Muscle layer of duodenum (tissue), 2 donors: ENCODE results near the gene SLC16A6.

Experiments
- H3K27ac ChIP-seq: one replicate; pipeline ENCODE4 v1.7.0; 2013; ENCODE audit warnings: mild to moderate bottlenecking, low read length
- H3K27me3 ChIP-seq: one replicate; pipeline ENCODE4 v1.7.0; 2013; ENCODE audit warnings: low read depth, mild to moderate bottlenecking, control low read depth, low read length
- H3K36me3 ChIP-seq, 2 donors: one replicate each; pipeline ENCODE4 v1.7.0; 2013; ENCODE audit warnings: low read length in 2 of 2, control low read depth in 1 of 2, mild to moderate bottlenecking in 1 of 2; ENCODE audit not compliant: insufficient read depth in 2 of 2, control insufficient read depth in 1 of 2
- H3K4me1 ChIP-seq, 2 donors: one replicate each; pipeline ENCODE4 v1.7.0; 2013; ENCODE audit warnings: low read length in 2 of 2, mild to moderate bottlenecking in 2 of 2, control low read depth in 1 of 2, moderate library complexity in 1 of 2; ENCODE audit not compliant: insufficient read depth in 2 of 2, control insufficient read depth in 1 of 2
- H3K4me3 ChIP-seq, 2 donors: one replicate each; pipeline ENCODE4 v1.7.0; 2013; ENCODE audit warnings: low read length in 2 of 2, low read depth in 1 of 2, mild to moderate bottlenecking in 1 of 2
- H3K9me3 ChIP-seq, 2 donors: one replicate each; pipeline ENCODE4 v1.7.0; 2013; ENCODE audit warnings: low read length in 2 of 2, control low read depth in 1 of 2, mild to moderate bottlenecking in 1 of 2; ENCODE audit not compliant: control insufficient read depth in 1 of 2
- donor health status: healthy.

Gene SLC16A6

DNA sequence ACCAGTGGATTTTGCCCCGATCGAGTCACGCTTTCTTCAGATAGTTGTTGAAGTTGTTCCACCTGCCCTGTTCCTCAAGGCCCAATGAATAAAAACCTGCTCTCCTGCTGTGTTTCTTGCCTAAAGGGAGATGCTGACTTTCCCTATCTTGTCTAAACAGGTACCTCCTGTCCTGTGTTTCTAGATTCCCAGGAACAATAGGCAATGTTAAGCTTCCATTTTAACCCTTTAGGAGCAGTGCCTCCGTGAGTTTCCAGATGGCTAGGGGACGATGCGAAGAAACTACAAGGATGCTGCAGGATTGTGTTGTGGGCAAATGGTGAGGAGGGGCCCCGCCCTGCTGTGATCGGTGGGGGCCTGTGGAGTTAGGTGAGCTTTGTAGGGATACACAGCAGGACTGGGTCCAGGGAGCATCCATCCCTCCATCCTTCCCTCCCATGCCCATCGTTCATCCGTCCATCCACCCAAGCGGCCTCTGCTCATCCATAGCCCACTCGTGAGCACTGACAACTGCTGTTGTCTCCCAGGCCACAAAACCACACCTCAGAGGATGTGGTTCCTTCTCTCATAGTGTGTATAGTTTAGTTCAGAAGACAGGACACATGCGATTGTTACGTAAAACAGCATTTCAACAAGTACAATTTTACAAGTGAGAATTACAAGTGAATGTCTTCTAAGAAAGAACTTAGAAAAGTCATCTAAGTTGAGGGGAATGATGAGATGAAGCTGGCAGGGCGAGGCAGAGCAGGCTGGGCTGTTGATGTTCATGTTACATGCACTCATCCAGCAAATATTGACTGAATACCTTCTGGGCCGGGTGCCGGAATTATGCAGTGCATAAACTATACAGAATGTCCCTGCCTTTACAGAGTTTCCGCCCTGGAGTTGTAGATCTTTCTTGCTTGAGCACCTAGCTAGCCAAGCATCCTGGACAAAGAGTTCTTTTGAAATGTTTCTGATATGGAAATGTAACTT, 5.6 kb upstream of the SLC16A6 start:
- H3K27me3 ChIP-seq = peaks cover 14% of the 10 kb centered on the region
- H3K4me1 ChIP-seq = peaks cover 5 to 12% of the 10 kb centered on the region in 2 donors
- no peaks in the 10 kb centered on the region for H3K36me3 ChIP-seq
- H3K9me3 ChIP-seq = no peaks in the 10 kb centered on the region
- H3K27ac ChIP-seq = no peak overlapping the region
- no peak overlapping the region for H3K4me3 ChIP-seq

DNA sequence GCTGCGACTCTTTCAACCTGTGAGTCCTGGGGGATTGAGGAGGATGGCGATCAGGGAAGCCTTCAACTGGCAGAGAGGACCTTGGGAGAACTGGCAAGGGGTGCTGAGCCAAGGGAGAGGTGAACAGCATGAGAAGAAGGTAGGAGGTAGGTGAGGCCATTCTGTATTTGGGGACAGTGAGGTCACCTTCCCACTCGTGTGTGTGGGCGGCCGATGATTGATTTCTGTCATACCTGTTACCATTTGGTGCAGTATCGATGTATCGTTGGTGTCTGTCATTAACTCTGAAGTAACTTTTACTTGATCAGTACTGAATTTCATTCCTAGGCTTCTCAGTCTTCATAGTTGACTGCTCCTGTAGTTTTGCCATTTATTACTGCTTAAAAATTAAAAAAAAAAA, 4.2 kb upstream of the SLC16A6 start:
- H3K4me3 ChIP-seq = no peak overlapping the region
- H3K27ac ChIP-seq = no peak overlapping the region
- H3K9me3 ChIP-seq = no peaks in the 10 kb centered on the region
- no peaks in the 10 kb centered on the region for H3K36me3 ChIP-seq
- H3K4me1 ChIP-seq = peaks cover 5 to 21% of the 10 kb centered on the region in 2 donors
- H3K27me3 ChIP-seq = peaks cover 14% of the 10 kb centered on the region

DNA sequence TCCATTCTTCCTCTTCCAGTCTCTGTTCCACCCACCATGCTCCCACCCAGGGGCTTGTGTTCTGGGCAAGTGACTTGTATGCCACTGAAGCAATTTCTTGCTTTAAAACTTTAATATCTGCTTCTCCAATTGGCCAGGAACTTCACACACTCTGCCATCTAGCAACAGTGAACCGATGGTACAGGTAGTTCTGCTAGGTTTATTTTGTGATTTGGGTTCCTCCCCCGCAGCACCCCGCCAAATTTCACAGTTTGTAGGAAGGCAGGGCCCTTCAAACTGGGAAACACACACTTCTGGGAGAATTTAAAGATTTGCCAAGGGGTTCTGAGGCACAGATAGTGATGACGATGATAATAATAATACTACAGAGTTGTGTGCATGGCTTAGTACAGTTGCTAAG, 3.7 kb upstream of the SLC16A6 start:
- Histone ChIP-seq H3K4me3 (no peak overlapping the region), H3K36me3 (no peaks in the 10 kb centered on the region), H3K27ac (no peak overlapping the region), H3K4me1 (peaks cover 5 to 23% of the 10 kb centered on the region in 2 donors), H3K9me3 (no peaks in the 10 kb centered on the region), H3K27me3 (peaks cover 14% of the 10 kb centered on the region)

DNA sequence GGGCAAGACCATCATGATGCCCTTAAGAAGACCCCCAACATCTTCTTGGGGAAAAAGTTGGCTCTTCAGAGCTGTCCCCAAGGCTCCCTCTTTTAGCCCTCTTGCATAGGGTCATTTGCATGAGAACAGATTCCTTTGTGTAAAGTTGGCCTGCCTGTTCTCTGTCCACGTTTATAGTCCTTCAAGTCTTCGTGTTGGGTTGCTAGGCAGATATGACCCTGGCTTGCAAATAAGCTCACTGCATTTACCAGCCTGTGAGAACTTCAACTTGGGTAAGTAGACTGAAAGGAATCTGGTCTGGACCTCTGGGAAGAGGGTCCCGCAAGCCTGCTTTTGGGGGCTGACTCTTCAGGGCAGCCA, 3.2 kb upstream of the SLC16A6 start:
- H3K27me3 ChIP-seq = peaks cover 14% of the 10 kb centered on the region
- H3K36me3 ChIP-seq = no peaks in the 10 kb centered on the region
- no peak overlapping the region for H3K4me3 ChIP-seq
- H3K4me1 ChIP-seq = peaks cover 5 to 23% of the 10 kb centered on the region in 2 donors
- no peak overlapping the region for H3K27ac ChIP-seq
- no peaks in the 10 kb centered on the region for H3K9me3 ChIP-seq

DNA sequence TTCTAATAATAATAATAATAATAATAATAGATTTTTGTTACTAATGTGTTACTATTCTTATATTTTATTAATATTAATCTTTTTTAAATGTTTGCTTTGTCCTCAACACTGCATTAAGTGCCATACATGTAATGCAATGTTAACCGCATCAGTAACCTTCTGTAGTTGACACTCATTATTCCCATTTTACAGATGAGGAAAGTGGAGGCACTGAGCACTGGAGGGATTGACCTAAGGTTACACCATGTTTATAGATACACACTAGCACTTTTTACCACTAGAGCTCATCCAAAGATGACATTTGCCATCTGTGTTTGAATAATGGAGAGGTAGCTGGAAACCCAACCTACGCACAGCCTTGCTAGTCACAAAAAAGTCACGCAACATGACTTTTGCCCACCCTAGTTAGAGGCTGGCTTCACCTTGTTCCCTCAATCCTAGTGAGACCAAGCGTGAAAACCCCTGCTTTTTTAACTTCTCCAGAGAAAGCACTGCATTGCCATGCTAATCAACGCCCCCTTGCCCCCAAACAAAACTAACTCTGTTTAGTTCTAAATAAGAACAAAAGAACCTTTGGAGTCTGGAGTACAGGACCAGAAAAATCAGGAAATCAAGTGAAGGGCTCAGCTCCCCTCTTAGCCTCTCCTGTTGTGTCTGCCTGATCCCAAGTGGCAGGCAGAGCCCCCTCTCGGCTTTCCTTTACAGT, 2.7 kb upstream of the SLC16A6 start:
- H3K4me1 ChIP-seq = peaks cover 5 to 23% of the 10 kb centered on the region in 2 donors
- H3K4me3 ChIP-seq = no peak overlapping the region
- H3K36me3 ChIP-seq = no peaks in the 10 kb centered on the region
- no peak overlapping the region for H3K27ac ChIP-seq
- peaks cover 14% of the 10 kb centered on the region for H3K27me3 ChIP-seq
- H3K9me3 ChIP-seq = no peaks in the 10 kb centered on the region

DNA sequence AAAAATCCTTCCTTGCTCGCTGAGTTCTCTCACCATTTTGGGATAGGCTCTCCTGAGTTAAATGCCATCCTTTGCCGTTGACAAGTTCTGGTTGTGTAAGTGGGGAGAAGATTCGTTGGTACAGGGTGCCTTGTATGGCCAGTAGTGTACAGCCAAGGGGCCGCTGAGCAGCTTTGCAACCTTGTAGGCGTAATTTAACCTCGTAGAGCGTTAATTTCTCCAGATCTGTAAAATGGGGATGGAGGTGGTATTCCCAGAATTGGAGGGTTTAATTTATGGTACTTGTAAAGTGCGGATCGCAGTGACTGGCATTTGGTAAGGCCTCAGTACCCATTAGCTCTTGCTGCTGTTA, 1.7 kb upstream of the SLC16A6 start:
- Histone ChIP-seq H3K9me3 (no peaks in the 10 kb centered on the region), H3K27me3 (peaks cover 14% of the 10 kb centered on the region), H3K4me1 (peaks cover 5 to 23% of the 10 kb centered on the region in 2 donors), H3K36me3 (no peaks in the 10 kb centered on the region), H3K4me3 (peak overlapping the region; percentile 50 to 87), H3K27ac (peak overlapping the region; percentile 40)

DNA sequence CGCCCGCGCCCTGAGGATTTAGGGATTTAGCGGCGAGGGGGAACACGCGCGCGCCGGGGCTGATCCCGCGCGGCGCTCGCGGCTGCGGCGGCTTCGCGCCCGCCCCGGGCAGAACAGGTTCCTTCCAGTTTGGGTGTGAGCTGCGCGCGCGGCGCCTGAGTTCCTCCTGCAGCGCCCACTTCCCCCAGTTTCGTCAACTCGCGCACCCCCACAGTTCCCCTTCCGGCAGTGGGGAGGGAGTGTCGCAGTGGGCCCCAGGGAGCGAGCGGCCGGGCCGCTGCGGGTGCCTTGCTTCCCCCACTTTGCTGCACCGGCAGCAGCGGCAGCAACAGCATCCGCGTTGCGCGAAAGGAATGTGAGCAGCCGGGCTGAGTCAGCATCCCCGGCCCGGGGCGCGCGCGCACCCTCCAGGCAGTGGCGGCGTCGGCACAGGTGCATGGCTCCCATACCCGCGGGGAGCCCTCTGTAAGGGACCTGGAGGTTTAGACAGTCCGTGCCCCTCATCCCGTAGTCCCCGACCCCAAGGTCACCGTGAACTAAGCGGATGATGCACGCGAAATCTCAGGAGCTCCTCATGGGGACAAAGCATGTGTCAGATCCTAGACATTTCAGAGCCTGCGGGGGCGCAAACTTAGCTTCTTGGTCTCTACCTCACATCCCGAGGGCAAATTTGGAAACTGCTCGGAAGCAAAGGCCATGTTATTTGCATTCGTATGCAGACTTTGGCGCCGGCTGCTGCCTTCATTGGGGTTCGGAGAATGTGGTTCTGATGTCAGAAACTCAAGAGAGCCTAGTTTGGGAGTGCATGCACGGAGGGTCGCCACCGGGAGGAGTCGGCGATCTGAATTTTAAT, 1.1 kb upstream of the SLC16A6 start:
- H3K9me3 ChIP-seq = no peaks in the 10 kb centered on the region
- H3K4me3 ChIP-seq = peak overlapping the region; percentile 50 to 87
- H3K27ac ChIP-seq = peak overlapping the region; percentile 40
- H3K4me1 ChIP-seq = peaks cover 5 to 23% of the 10 kb centered on the region in 2 donors
- peaks cover 14% of the 10 kb centered on the region for H3K27me3 ChIP-seq
- H3K36me3 ChIP-seq = no peaks in the 10 kb centered on the region

DNA sequence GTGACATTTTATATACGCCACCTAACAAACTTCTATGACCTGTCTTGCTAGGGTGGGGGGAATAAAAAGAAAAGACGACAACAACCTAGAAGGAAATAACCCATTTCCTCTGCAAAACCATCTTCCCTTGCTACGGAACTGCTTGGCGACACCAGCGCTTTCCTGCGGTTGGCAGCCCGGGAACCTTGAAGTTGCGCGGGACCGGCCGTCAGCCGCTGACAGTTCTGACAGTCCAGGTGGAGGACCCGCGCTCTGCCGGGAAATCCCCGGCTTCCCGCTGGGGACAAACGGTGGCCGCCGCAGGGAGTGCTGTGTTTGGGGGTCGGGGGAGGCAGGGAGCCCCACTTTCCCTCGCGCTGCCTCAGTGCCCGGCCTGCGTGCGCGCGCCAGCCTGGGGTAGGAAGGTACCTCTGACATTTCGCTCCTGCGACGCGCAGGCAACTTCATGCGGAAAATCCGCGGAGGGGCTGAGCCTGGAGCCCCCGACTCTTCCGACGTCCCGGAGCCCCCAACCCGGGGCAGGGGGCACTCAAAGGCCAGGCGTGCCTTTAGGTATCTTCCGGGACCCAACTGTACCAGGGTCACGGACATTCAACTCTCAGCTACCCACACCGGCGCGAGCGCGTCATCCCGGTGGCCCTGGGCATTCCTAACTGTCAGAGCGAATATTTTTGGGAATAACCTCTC, 516 bp downstream of the SLC16A6 start:
- Histone ChIP-seq H3K27ac (peak overlapping the region; percentile 60), H3K27me3 (peaks cover 14% of the 10 kb centered on the region)

DNA sequence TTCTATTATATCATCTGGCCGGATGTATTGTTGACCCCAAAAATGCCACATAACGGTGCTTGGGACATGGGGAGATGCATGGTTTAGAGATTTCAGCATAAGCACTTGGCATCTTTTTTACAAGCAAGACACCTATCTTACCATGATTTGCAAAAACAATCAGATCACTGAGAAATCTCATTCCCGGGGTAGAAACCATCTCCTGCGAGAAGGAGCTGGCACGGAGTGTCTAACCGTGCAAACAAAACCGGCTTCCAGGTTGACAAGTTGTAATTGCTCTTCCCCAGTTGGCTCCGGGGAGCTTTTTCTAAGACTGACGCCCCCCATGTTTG, 1.0 kb downstream of the SLC16A6 start:
- peaks cover 10% of the 10 kb centered on the region for H3K27me3 ChIP-seq
- peak overlapping the region; percentile 52 to 87 for H3K4me3 ChIP-seq
- peak overlapping the region; percentile 18 for H3K27ac ChIP-seq

More for the DNA sequence above, 516 bp downstream of the SLC16A6 start:
- no peaks in the 10 kb centered on the region for H3K36me3 ChIP-seq
- peak overlapping the region; percentile 52 to 87 for H3K4me3 ChIP-seq
- H3K4me1 ChIP-seq = peaks cover 5 to 23% of the 10 kb centered on the region in 2 donors
- no peaks in the 10 kb centered on the region for H3K9me3 ChIP-seq

DNA sequence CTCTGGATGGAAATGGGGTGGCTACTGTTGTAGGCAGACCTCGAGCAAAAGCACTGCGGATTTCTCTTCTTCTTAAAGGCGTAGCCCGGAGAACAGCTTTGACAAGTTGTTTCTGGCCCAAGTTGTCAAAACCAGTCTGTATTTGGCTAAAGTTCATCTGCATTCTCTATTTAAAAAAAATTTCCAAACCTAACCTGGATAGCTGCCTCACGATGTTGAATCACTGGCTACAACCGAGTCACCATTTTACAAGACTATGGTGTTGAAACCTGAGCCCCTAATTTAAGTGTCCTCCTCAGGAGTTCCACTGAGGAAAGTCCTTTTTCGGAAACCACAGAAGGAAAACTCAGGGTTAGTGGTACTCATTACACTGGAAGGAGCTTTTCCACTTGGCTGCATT, 1.5 kb downstream of the SLC16A6 start:
- H3K27me3 ChIP-seq = peaks cover 8% of the 10 kb centered on the region
- H3K4me3 ChIP-seq = peak overlapping the region in 1 of 2 donors; percentile 52

More for the DNA sequence above, 1.0 kb downstream of the SLC16A6 start:
- Histone ChIP-seq H3K4me1 (peaks cover 5 to 23% of the 10 kb centered on the region in 2 donors), H3K36me3 (no peaks in the 10 kb centered on the region), H3K9me3 (no peaks in the 10 kb centered on the region)

More for the DNA sequence above, 1.5 kb downstream of the SLC16A6 start:
- H3K9me3 ChIP-seq = no peaks in the 10 kb centered on the region
- H3K27ac ChIP-seq = peak overlapping the region; percentile 18
- H3K4me1 ChIP-seq = peaks cover 5 to 23% of the 10 kb centered on the region in 2 donors
- no peaks in the 10 kb centered on the region for H3K36me3 ChIP-seq
